ENCODE measurements around the gene KLHL22. TPM values are rescaled to one million over a fixed set of nuclear protein-coding genes. Genes with fewer than 3 reads are reported as not detected.

KLHL22 gene
- total RNA-seq, 1 donor from 2014 or later, result 44.7 TPM

- no peak for TF ChIP-seq CTCF (IDR thresholded peaks at IDR 0.05)
- Mint-ChIP-seq H3K4me1 (ENCODE audit: unreplicated experiment) (peaks cover 25% of the 10 kb centered on the region), H3K27ac (ENCODE audit: unreplicated experiment) (peak overlapping the region; percentile 11), H3K9me3 (ENCODE audit: unreplicated experiment) (no peaks in the 10 kb centered on the region), H3K36me3 (ENCODE audit: unreplicated experiment) (peaks cover 20% of the 10 kb centered on the region), H3K27me3 (ENCODE audit: unreplicated experiment) (no peaks in the 10 kb centered on the region), H3K4me3 (ENCODE audit: unreplicated experiment) (no peak overlapping the region)
- no peak for DNase-seq (ENCODE audit: extremely low spot score, unreplicated experiment)
These were observed 36.4 kb downstream of the KLHL22 start for GRCh38 chr22:20459152-20459542.

DNA sequence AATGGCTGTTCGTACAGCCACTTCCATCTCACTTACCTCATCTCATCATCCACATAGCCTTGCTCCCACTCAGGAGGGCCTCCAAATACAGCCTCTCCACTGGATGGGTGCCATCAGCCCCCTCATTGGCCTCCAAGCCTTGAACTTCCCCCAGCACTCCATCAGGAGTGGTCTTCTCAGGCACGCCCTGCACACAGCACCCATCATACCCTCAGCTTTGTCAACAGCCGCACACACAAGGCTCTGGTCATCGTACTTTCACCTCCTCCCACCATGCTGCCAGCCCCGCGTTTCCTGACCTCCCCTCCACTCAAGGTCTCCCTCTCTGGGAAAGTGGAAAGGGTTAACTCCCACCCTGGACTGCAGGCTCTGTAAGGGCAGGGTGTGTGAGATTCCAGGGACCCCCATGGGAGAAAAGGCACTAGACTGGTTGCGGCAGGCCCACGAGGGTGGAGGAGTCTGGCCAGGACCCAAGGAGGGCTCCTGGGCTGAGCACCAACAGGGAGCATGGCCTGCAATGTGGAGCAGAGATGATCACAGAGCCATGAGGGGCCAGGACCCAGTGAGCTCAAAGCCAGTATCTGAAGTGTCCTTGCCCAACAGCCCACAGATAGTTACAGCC is 37.0 kb downstream of the KLHL22 start:
- H3K36me3 Mint-ChIP-seq (ENCODE audit: unreplicated experiment), result peaks cover 17% of the 10 kb centered on the region
- peaks cover 25% of the 10 kb centered on the region for H3K4me1 Mint-ChIP-seq (ENCODE audit: unreplicated experiment)
- no peaks in the 10 kb centered on the region for H3K9me3 Mint-ChIP-seq (ENCODE audit: unreplicated experiment)
- no peak overlapping the region for H3K4me3 Mint-ChIP-seq (ENCODE audit: unreplicated experiment)
- no peak for TF ChIP-seq CTCF (IDR thresholded peaks at IDR 0.05)
- no peaks in the 10 kb centered on the region for H3K27me3 Mint-ChIP-seq (ENCODE audit: unreplicated experiment)
- DNase-seq (ENCODE audit: extremely low spot score, unreplicated experiment), result no peak
- H3K27ac Mint-ChIP-seq (ENCODE audit: unreplicated experiment), result no peak overlapping the region

DNA sequence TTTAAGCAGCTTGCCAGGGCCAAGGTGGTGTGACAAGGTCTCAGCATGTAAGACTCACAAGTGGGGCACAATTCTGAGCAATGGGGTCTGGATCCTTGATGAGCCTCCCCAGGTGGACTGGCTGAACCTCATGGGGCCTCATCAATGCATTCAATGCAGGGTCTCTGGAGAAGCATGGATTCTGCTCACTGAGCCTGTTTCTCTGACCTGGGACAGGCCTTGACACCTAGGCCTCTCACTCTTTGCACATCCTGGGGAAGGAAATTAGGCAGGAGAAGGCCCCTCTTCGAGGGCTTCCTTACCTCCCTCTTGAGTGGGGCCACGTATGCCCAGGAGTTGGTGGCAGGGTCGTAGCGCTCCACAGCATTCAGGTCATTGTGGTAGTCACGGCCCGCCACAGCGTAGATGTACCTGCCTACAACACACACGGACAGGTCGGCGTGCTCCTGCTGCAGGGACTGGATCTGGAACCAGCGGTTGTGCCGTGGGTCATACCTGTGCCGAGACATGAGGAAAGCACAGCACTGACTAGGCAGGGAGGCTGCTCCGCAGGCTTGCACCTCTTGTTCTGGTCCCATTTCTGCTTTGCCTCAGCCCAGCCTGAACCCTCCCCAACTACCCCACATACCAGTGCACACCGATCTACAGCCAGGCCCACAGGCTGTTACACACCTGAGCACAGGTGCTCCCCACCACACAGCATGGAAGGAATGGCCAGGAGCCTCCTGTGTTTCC is 37.9 kb downstream of the KLHL22 start:
- no peaks in the 10 kb centered on the region for H3K27me3 Mint-ChIP-seq (ENCODE audit: unreplicated experiment)
- peaks cover 25% of the 10 kb centered on the region for H3K4me1 Mint-ChIP-seq (ENCODE audit: unreplicated experiment)
- no peak overlapping the region for H3K27ac Mint-ChIP-seq (ENCODE audit: unreplicated experiment)
- no peak for TF ChIP-seq CTCF (IDR thresholded peaks at IDR 0.05)
- H3K36me3 Mint-ChIP-seq (ENCODE audit: unreplicated experiment), result peaks cover 17% of the 10 kb centered on the region
- no peaks in the 10 kb centered on the region for H3K9me3 Mint-ChIP-seq (ENCODE audit: unreplicated experiment)
- H3K4me3 Mint-ChIP-seq (ENCODE audit: unreplicated experiment), result no peak overlapping the region
- no peak for DNase-seq (ENCODE audit: extremely low spot score, unreplicated experiment)

DNA sequence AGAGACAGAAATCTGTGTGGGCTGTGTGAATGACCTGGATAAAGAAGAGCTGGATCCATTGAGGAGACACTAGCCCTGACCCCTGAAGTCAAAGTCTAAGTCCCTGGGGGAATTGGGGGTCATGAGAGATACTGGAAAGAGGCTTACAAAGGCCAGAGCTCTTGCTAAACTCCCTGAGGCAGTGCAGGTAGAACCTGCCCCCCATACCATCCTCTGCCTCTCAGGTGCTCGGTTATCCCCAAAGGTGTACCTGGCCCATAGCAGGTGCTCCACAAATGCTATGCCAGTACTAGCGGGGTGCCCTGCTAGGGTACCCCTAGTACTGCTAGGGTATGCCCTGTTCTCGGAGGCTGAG is 38.9 kb downstream of the KLHL22 start:
- Mint-ChIP-seq H3K27me3 (ENCODE audit: unreplicated experiment) (no peaks in the 10 kb centered on the region), H3K4me1 (ENCODE audit: unreplicated experiment) (peaks cover 25% of the 10 kb centered on the region), H3K4me3 (ENCODE audit: unreplicated experiment) (no peak overlapping the region), H3K9me3 (ENCODE audit: unreplicated experiment) (no peaks in the 10 kb centered on the region), H3K36me3 (ENCODE audit: unreplicated experiment) (peaks cover 24% of the 10 kb centered on the region), H3K27ac (ENCODE audit: unreplicated experiment) (peak overlapping the region; percentile 79)
- DNase-seq (ENCODE audit: extremely low spot score, unreplicated experiment), result no peak
- no peak for TF ChIP-seq CTCF (IDR thresholded peaks at IDR 0.05)

DNA sequence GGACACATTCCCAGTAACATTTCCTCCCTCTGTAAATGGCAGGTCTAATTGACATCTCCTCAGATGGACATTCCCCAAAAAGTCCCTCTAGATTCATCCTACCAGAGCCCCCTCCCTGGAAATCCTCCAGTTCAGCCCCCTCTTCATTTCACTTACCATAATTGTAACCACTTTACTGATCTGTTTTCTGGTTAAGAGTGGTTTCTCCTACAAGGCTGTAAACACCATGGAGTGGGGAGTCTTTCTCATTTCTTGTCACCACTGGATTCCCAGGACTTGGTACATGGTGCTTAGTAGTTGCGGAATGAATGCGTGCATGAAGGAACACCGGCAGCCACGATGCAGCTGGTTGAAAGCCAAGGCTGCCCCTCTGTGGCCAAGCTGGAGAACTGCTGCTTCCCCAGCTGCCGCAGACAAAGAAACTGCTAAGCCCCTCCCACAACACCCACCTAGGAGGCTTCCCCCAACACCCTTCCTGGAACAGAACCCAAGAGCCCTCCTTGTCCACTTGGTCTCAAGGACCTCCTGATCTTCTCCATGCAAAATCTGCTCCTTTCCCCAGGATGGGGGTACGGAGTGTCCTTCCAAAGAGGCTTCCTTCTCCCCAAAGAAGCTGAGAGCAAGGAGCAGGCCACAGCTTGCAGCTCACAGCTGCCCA is 39.4 kb downstream of the KLHL22 start:
- H3K4me3 Mint-ChIP-seq (ENCODE audit: unreplicated experiment), result no peak overlapping the region
- peaks cover 25% of the 10 kb centered on the region for H3K4me1 Mint-ChIP-seq (ENCODE audit: unreplicated experiment)
- no peaks in the 10 kb centered on the region for H3K9me3 Mint-ChIP-seq (ENCODE audit: unreplicated experiment)
- peaks cover 29% of the 10 kb centered on the region for H3K36me3 Mint-ChIP-seq (ENCODE audit: unreplicated experiment)
- peak; percentile 92 for DNase-seq (ENCODE audit: extremely low spot score, unreplicated experiment)
- no peaks in the 10 kb centered on the region for H3K27me3 Mint-ChIP-seq (ENCODE audit: unreplicated experiment)
- peak; percentile 94 for TF ChIP-seq CTCF (IDR thresholded peaks at IDR 0.05)
- H3K27ac Mint-ChIP-seq (ENCODE audit: unreplicated experiment), result peak overlapping the region; percentile 79

Data from osteocyte (in vitro differentiated cells).